Calu3 (cell line): ENCODE measurements around the gene CHMP3. TPM values are rescaled to one million over a fixed set of nuclear protein-coding genes. Genes with fewer than 3 reads are reported as not detected.

ENCODE experiments used
- BruUV-seq: library from RNA; stranded (reverse); fragments of 400-500 nt; replicated peaks from 2 replicates; lab custom pipeline; 2021; lab: Mats Ljungman, UMichigan
- CTCF ChIA-PET: fragments of 300-600 bp; sonication (Branson Sonifier 250); formaldehyde crosslinking; loops from one replicate; lab custom pipeline; 2022; ENCODE audit warnings: antibody characterized with exemption; lab: Charles Lee
- DNase-seq: peaks from one replicate; pipeline ENCODE4 v3.0.0; 2022
- H3K27ac Mint-ChIP-seq: one replicate; pipeline ENCODE4 v1.8.0; 2022; ENCODE audit warnings: mixed read lengths; ENCODE audit not compliant: unreplicated experiment
- H3K27me3 Mint-ChIP-seq: one replicate; pipeline ENCODE4 v1.8.0; 2022; ENCODE audit warnings: mixed read lengths; ENCODE audit not compliant: unreplicated experiment
- H3K36me3 Mint-ChIP-seq: one replicate; pipeline ENCODE4 v1.8.0; 2022; ENCODE audit warnings: mild to moderate bottlenecking, moderate library complexity, mixed read lengths; ENCODE audit not compliant: insufficient read depth, unreplicated experiment
- H3K4me1 Mint-ChIP-seq: one replicate; pipeline ENCODE4 v1.8.0; 2022; ENCODE audit warnings: mild to moderate bottlenecking, low read depth, mixed read lengths; ENCODE audit not compliant: unreplicated experiment
- H3K4me3 Mint-ChIP-seq: one replicate; pipeline ENCODE4 v1.8.0; 2022; ENCODE audit warnings: mild to moderate bottlenecking, low read depth, moderate library complexity, mixed read lengths; ENCODE audit not compliant: unreplicated experiment
- H3K9me3 Mint-ChIP-seq: one replicate; pipeline ENCODE4 v1.8.0; 2022; ENCODE audit warnings: low read depth, mixed read lengths; ENCODE audit not compliant: unreplicated experiment
- intact Hi-C: fragments of 100-400 bp; cut with micrococcal nuclease; formaldehyde crosslinking; loops from one replicate; pipeline ENCODE4 v1.10.0; 2022; ENCODE audit not compliant: unreplicated experiment
- total RNA-seq: library from RNA; stranded (reverse); gene quantifications from 2 replicates; pipeline ENCODE4 v1.2.3, GENCODE V29; 2022
- TF ChIP-seq, protein P1 (sequence below): fragments of 200-600 bp; IDR thresholded peaks from one replicate; pipeline ENCODE4 v1.8.0; 2022; ENCODE audit warnings: antibody characterized with exemption; ENCODE audit not compliant: unreplicated experiment

Gene CHMP3
- total RNA-seq, 1 experiment from 2014 or later, result 127 TPM

GRCh38 chr2:86485103-86485502 is 78.1 kb downstream of the CHMP3 start:
- TF ChIP-seq, protein P1, sequence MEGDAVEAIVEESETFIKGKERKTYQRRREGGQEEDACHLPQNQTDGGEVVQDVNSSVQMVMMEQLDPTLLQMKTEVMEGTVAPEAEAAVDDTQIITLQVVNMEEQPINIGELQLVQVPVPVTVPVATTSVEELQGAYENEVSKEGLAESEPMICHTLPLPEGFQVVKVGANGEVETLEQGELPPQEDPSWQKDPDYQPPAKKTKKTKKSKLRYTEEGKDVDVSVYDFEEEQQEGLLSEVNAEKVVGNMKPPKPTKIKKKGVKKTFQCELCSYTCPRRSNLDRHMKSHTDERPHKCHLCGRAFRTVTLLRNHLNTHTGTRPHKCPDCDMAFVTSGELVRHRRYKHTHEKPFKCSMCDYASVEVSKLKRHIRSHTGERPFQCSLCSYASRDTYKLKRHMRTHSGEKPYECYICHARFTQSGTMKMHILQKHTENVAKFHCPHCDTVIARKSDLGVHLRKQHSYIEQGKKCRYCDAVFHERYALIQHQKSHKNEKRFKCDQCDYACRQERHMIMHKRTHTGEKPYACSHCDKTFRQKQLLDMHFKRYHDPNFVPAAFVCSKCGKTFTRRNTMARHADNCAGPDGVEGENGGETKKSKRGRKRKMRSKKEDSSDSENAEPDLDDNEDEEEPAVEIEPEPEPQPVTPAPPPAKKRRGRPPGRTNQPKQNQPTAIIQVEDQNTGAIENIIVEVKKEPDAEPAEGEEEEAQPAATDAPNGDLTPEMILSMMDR, result no peak
- H3K27me3 Mint-ChIP-seq, result no peaks in the 10 kb centered on the region
- BruUV-seq, result no TSS peak
- intact Hi-C loops, result no loop called here
- H3K36me3 Mint-ChIP-seq, result peaks cover 55% of the 10 kb centered on the region
- no peaks in the 10 kb centered on the region for H3K9me3 Mint-ChIP-seq
- H3K27ac Mint-ChIP-seq, result no peak overlapping the region
- H3K4me3 Mint-ChIP-seq, result no peak overlapping the region
- no peaks in the 10 kb centered on the region for H3K4me1 Mint-ChIP-seq
- no peak for DNase-seq
- CTCF ChIA-PET, result no interaction called here

DNA sequence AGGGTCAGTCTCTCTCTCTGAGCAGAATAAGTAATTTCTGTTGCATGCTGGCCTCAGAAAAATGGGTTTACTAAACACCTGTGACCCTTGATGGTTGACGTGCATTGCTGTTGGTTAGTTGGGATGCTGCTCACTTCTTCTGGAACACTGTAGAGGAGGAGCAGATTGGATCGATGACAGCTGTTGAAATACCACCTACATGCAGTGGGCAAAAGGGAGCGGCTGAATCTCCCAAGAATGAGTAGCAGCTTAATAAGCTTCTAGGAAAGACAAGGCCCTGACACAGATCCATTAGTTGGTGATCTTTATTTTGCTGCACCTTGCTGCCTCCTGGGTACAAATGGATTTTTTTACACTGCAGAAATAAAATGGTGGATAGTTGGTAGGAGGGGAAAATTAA is 78.9 kb downstream of the CHMP3 start:
- H3K36me3 Mint-ChIP-seq, result peaks cover 61% of the 10 kb centered on the region
- H3K27me3 Mint-ChIP-seq, result no peaks in the 10 kb centered on the region
- no peak for DNase-seq
- CTCF ChIA-PET, result no interaction called here
- TF ChIP-seq, protein P1, result no peak
- H3K4me1 Mint-ChIP-seq, result no peaks in the 10 kb centered on the region
- no peak overlapping the region for H3K4me3 Mint-ChIP-seq
- H3K27ac Mint-ChIP-seq, result no peak overlapping the region
- intact Hi-C loops, result no loop called here
- BruUV-seq, result no TSS peak
- H3K9me3 Mint-ChIP-seq, result no peaks in the 10 kb centered on the region

DNA sequence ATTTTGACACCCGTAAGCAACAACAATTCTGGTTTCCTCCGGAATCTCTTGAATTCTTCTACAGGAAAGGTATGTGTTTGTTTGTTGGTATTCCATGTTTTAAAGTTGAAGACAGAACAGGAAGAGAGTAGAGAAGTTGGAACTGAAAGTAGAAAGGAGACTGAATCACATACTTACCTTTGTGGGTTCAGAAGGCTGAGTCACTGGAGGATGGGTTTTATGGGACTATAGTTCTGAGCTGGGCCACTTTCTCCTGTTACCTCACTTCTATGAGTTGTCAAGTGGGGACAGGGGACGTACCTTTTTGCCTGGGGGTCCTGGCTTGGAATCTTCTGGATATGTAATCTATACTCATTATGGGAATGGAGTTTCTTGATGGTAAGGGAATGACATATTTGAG is 81.2 kb downstream of the CHMP3 start:
- Mint-ChIP-seq H3K4me1 (no peaks in the 10 kb centered on the region), H3K27me3 (no peaks in the 10 kb centered on the region), H3K9me3 (no peaks in the 10 kb centered on the region), H3K36me3 (peaks cover 70% of the 10 kb centered on the region), H3K27ac (no peak overlapping the region), H3K4me3 (no peak overlapping the region)
- no peak for DNase-seq
- no TSS peak for BruUV-seq
- intact Hi-C loops, result no loop called here
- TF ChIP-seq, protein P1, result no peak
- CTCF ChIA-PET, result no interaction called here

GRCh38 chr2:86480105-86480504 is 83.1 kb downstream of the CHMP3 start:
- H3K4me3 Mint-ChIP-seq, result no peak overlapping the region
- no peaks in the 10 kb centered on the region for H3K9me3 Mint-ChIP-seq
- no TSS peak for BruUV-seq
- peaks cover 62% of the 10 kb centered on the region for H3K36me3 Mint-ChIP-seq
- TF ChIP-seq, protein P1, result no peak
- DNase-seq, result no peak
- intact Hi-C loops, result no loop called here
- no peak overlapping the region for H3K27ac Mint-ChIP-seq
- H3K27me3 Mint-ChIP-seq, result no peaks in the 10 kb centered on the region
- CTCF ChIA-PET, result no interaction called here
- H3K4me1 Mint-ChIP-seq, result no peaks in the 10 kb centered on the region
